GM13977 (cell line): ENCODE results near the gene MARVELD1.
"Not testable (repeated sequence)": the region's sequence is repeated elsewhere in the genome, so short reads cannot be mapped to it uniquely, and the experiment has no call there.

Source experiments
- DNase-seq: peaks from one replicate; pipeline ENCODE4 v3.0.0; 2012; ENCODE audit warnings: low spot score
- in situ Hi-C: fragments of 300-500 bp; cut with MboI; formaldehyde crosslinking; loops from one replicate; pipeline ENCODE4 v1.12.0; 2022; ENCODE audit warnings: low sequenced_read_pairs, low pct_unique_long_range_greater_than_20kb, mixed read lengths, inconsistent platforms; ENCODE audit not compliant: unreplicated experiment
- TF ChIP-seq, protein P1 (sequence below): IDR thresholded peaks from 2 replicates; pipeline ENCODE4 v1.5.1; 2012; ENCODE audit warnings: mild to moderate bottlenecking, control low read depth; ENCODE audit not compliant: insufficient read depth; ENCODE audit errors: extremely low read depth, missing control alignments

Gene MARVELD1

DNA sequence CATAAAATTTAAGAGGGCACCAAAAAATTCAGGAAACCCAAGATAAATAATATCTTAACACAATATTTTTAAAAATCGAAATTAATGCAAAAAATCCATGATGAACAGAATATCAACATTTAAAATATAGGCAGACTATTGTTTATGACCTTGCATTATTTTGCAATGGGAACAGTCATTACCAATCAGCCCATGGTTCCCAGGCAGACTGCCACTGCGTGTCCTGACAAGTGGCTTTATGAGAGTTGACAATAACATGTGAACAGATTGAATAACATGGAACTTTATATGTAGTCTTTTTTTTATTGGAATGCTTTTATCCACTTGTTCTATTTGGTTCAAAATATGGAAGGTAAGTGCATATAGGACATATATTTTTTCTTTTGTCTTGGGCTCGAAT, 23.4 kb upstream of the MARVELD1 start:
- no peak for DNase-seq
- in situ Hi-C loops: no loop called here
- TF ChIP-seq, protein P1, sequence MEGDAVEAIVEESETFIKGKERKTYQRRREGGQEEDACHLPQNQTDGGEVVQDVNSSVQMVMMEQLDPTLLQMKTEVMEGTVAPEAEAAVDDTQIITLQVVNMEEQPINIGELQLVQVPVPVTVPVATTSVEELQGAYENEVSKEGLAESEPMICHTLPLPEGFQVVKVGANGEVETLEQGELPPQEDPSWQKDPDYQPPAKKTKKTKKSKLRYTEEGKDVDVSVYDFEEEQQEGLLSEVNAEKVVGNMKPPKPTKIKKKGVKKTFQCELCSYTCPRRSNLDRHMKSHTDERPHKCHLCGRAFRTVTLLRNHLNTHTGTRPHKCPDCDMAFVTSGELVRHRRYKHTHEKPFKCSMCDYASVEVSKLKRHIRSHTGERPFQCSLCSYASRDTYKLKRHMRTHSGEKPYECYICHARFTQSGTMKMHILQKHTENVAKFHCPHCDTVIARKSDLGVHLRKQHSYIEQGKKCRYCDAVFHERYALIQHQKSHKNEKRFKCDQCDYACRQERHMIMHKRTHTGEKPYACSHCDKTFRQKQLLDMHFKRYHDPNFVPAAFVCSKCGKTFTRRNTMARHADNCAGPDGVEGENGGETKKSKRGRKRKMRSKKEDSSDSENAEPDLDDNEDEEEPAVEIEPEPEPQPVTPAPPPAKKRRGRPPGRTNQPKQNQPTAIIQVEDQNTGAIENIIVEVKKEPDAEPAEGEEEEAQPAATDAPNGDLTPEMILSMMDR: no peak

DNA sequence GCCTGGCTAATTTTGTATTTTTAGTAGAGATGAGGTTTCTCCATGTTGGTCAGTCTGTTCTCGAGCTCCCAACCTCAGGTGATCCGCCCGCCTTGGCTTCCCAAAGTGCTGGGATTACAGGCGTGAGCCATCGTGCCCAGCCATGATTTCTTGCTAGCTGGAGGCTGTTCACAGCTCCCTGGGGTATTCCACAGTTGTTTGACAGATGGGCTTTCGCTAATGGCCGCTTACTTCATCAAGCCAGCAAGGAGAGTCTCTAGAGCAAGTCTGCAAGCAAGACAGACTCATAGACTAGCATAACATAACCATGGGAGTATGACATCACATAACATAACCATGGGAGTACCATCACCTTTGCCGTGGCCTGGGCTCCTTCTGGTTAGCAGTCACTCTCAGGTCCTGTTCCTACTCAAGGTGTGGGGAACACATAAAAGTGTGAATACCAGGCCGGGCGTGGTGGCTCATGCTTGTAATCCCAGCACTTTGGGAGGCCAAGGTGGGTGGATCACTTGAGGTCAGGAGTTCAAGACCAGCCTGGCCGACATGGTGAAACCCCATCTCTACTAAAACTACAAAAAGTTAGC, 15.4 kb upstream of the MARVELD1 start:
- in situ Hi-C loops, DNase-seq: not testable (repeated sequence)

DNA sequence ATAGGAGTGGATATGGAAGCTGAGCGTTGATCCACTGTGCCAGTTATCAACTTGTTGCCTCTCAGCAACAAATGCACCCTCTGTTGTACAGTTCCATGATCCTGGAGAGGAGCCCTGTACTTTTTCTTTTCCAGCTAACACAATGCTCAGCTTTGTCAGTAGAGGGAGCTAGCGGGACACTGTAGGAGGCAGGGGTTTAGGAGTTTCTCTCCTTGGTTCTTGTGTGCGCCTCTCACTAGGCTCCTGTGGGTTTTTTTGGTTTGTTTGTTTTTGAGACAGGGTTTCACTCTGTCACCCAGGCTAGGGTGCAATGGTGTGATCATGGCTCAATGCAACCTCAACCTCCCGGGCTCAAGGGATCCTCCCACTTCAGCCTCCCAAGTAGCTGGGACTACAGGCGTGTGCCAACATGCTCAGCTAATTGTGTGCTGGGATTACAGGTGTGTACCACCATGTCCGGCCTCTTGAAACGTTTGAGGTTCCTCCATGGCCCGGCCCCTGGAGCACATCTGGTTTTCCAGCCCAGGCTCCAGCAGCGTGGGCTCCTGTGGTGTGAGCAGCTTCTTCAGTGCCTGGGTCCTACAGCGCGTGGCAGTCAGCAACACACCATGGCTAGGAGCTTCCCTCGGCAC, 12.0 kb upstream of the MARVELD1 start:
- TF ChIP-seq, protein P1: peak; percentile 88
- DNase-seq: peak; percentile 80
- in situ Hi-C loops: no loop called here

DNA sequence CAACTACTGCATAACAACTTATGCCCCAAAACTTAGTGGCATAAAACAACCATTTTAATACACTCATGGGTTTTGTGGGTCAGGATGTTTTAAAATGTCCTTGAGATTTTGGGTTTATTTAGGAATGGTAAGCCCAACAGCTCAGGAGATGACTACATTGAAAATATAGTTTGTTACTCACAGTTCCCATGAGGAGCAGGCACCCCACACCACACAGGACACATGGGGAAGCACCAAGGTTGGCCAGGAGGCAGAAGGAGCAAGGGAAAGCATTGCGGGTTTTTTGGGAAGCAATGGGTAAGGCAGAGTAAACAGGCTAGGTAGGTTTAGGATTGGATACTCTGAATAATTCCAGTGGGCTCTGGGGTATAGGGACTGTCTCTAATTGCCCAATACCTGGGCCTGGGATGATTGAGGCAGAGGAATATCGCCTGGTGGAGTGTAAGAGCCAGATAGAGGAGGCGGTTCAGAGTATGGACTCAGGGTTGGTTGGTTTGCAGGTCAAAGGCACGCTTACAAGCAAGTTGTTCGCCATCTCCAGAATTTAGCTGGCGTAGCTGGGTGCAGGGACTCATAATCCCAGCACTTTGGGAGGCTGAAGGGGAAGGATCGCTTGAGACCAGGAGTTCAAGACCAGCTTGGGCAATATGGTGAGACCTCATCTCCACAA, 10.0 kb upstream of the MARVELD1 start:
- in situ Hi-C loops: no loop called here
- DNase-seq: no peak
- TF ChIP-seq, protein P1: no peak

DNA sequence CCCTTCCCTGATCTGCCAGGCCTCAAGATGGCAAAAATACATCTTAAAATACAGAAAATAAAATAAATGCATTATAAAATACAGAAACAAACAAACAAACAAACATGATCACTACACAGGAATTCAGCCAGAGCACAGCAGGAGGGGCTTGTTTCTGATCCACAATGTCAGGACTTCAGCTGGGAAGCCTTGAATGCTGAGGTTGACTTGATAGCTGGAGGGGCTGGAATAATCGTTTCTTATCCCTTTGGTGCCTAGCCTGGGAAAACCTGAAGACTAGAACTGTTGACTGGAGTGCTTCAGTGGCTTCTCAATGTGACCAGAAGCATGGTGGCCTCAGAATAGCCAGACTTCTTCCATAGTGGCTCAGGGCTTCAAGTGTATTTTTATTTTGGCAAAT, 9.2 kb upstream of the MARVELD1 start:
- in situ Hi-C loops: no loop called here
- TF ChIP-seq, protein P1: no peak
- no peak for DNase-seq

DNA sequence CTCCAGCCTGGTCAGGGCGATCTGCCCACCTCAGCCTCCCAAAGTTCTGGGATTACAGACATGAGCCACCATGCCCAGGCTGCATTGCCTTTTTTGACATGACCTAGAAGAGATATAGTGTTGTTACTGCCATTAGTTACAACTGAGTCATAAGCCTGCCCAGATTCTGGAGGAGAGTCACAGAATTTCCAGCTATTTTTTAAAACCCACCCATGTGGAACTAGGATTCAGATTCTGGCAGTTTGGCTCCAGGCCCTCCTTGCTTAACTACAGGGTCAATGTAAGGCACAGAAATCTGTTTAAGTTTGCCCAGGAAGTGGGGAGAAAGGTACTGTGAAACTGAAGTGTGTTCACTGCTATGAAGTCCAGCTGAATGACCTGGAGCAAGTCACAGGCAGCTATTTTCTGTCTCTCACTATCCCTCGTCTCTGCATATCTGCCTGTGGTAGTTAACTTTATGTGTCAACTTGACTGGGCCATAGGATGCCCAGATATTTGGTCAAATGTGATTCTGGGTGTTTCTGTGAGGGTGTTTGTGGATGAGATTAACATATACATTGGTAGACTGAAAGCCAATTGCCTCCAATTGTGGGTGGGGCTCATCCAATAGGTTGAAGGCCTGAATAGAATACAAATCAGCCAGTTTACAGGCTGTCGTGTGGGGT, 8.4 kb upstream of the MARVELD1 start:
- TF ChIP-seq, protein P1: no peak
- in situ Hi-C loops: no loop called here

More for the DNA sequence above, 8.4 kb upstream of the MARVELD1 start:
- no peak for DNase-seq
